ENCODE data around the gene HOXA9.

The HOXA9 gene

DNA sequence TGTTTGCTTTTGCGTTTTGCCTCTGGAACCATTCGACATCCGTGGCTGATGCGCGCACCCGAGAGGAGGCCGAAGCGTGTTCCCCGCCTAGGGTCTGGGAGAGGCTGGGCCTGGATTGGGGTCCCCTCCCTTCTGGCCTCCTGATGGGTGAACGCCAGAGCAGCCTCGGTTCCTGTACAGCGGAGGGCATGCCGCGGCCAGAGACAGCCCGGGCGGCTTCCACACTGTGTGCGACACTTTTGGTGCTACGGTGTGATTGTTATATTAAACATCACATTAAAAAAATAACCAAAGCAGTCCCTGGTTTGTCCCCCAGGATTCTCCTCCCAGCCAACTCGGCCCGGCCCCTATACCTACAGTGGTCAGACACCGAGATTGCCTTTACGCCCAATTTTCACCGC lies 5.2 kb downstream of the HOXA9 start:
- H3K27ac ChIP-seq (ENCODE audit: low read length), result no peak overlapping the region
- peak overlapping the region; percentile 52 to 76 for H3K4me3 ChIP-seq (ENCODE audit: low read length in 2 of 2)
- H3K36me3 ChIP-seq (ENCODE audit: control insufficient read depth in 2 of 2, insufficient read depth in 2 of 2, low read length in 2 of 2), result no peaks in the 10 kb centered on the region
- H3K9me3 ChIP-seq (ENCODE audit: control insufficient read depth in 2 of 2, low read length in 2 of 2), result no peaks in the 10 kb centered on the region
- H3K9ac ChIP-seq (ENCODE audit: low read length in 2 of 2), result no peak overlapping the region
- peaks cover 79 to 96% of the 10 kb centered on the region in 2 donors for H3K27me3 ChIP-seq (ENCODE audit: control insufficient read depth in 1 of 2, insufficient read depth in 2 of 2, low read length in 2 of 2)
- peaks cover 40% of the 10 kb centered on the region for H3K4me1 ChIP-seq (ENCODE audit: control insufficient read depth, insufficient read depth, low read length)

DNA sequence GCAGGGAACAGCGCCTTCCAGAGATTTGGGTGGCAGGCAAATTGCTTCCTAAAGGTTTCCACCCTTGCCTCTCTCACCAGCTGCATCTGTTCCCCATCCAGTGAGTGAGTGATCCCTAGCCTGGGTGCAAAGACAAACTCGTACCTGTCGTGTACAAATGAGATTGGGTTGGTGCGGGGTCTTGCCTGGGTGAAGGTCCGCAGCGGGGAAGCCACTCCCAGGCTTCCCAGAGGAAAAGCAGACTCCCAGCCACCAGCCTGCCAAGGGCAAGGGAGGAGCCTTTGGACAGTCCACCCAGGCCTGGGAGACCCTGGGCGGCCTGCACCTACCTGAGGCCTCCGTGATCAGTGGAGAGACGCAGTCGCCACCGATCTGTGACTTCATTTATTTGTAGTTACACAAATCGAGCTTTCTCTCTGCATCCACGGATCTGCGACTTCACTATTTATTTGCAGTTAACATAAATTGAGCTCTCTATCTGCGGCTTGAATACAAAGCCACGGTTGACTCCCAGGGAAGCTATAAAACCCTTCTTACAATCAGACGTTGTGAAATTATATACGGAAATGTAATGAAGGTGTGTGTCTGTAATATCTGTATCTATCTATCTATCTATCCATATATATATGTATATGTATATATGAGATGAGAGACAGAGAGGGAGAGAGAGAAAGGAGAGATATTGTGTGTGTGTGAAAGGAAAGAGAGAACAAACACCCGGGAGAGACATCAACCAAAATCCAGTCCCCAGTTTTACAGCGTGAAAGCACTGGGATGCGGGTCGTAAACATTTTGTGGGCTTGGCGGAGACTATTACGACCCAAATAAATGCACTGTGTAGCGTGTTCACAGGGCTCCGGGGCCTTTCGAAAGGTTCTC lies 5.8 kb downstream of the HOXA9 start:
- Histone ChIP-seq H3K36me3 (ENCODE audit: control insufficient read depth in 2 of 2, insufficient read depth in 2 of 2, low read length in 2 of 2) (no peaks in the 10 kb centered on the region), H3K27ac (ENCODE audit: low read length) (no peak overlapping the region), H3K9ac (ENCODE audit: low read length in 2 of 2) (no peak overlapping the region), H3K9me3 (ENCODE audit: control insufficient read depth in 2 of 2, low read length in 2 of 2) (no peaks in the 10 kb centered on the region), H3K4me1 (ENCODE audit: control insufficient read depth, insufficient read depth, low read length) (peaks cover 44% of the 10 kb centered on the region), H3K4me3 (ENCODE audit: low read length in 2 of 2) (no peak overlapping the region), H3K27me3 (ENCODE audit: control insufficient read depth in 1 of 2, insufficient read depth in 2 of 2, low read length in 2 of 2) (peaks cover 79 to 96% of the 10 kb centered on the region in 2 donors)

DNA sequence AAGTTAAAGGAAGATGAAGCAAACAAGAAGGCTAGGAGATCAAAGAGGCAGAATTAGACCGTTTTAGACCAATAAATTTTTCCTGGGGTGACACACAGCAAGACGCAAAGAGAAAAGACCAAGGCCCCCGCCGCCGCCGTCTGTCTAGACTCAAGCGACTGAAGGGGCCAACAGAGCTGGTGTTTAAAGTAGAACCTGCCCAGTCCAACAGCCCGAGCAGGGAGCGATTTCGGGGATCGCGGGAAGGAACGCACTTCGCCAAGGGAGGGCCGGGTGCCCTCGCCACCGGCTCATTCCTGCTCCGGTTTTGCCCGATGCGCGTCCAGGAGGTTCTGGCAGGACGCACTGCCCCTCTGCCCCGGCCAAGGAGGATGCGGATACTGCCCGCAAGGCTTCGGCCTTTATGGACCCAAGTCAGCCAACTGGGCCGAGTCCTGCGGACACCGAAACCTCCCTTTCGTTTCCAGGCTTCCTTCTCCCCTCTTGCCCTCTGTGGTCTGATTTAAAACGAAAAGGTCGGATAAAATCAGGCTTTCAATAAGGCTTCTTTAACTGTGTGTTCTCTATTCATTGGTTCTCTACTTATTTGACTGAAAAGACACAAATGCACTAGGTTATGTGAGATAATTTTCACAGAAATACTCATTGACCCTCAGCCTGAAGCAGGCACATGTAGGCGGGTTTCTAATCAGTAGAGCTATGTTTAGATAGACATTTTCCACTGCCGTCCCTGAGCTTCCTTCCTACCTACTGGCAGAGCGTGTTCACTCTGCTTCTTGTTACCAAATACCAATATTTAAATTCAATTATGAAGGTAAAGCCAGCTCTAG lies 6.7 kb downstream of the HOXA9 start:
- Histone ChIP-seq H3K27ac (ENCODE audit: low read length) (no peak overlapping the region), H3K36me3 (ENCODE audit: control insufficient read depth in 2 of 2, insufficient read depth in 2 of 2, low read length in 2 of 2) (no peaks in the 10 kb centered on the region), H3K4me3 (ENCODE audit: low read length in 2 of 2) (no peak overlapping the region)

DNA sequence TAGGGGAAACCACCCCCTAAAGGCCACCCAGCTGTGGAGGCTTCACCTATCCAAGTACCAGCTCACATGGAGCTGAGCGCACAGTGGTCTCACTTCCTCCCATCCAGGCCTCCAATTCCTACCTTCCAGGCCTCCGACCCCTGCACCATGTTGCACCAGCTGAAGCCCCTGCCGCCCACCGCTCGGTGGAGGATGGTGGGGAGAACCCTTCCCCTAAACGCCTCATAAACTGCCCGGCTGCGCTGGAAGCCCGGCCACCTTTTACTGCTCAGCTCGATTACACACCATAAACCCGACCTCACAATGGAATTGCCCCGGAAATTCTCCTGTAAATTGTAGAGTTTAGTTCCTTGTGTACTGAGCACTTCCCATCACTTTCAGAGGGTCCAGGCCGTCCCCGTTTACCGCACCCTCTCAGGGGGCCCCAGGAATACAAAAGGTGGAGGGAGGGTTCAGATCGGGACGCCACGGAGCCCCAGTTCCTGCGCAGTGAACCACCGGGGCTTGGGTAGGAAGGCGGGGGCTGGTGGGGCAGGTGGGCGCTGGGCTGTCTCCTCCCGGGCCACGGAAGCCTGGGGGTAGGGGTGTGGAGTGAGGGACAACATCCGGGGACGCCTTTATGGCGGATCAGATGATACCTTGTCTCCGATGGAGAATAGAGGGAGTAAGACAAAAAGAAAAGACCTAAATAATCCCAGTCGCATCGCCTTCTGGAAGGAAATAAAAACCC lies 7.5 kb downstream of the HOXA9 start:
- Histone ChIP-seq H3K27ac (ENCODE audit: low read length) (no peak overlapping the region), H3K36me3 (ENCODE audit: control insufficient read depth in 2 of 2, insufficient read depth in 2 of 2, low read length in 2 of 2) (no peaks in the 10 kb centered on the region), H3K4me1 (ENCODE audit: control insufficient read depth, insufficient read depth, low read length) (peaks cover 42% of the 10 kb centered on the region), H3K4me3 (ENCODE audit: low read length in 2 of 2) (no peak overlapping the region), H3K9me3 (ENCODE audit: control insufficient read depth in 2 of 2, low read length in 2 of 2) (no peaks in the 10 kb centered on the region), H3K27me3 (ENCODE audit: control insufficient read depth in 1 of 2, insufficient read depth in 2 of 2, low read length in 2 of 2) (peaks cover 81 to 96% of the 10 kb centered on the region in 2 donors), H3K9ac (ENCODE audit: low read length in 2 of 2) (no peak overlapping the region)

More for the DNA sequence above, 6.7 kb downstream of the HOXA9 start:
- Histone ChIP-seq H3K27me3 (ENCODE audit: control insufficient read depth in 1 of 2, insufficient read depth in 2 of 2, low read length in 2 of 2) (peaks cover 79 to 96% of the 10 kb centered on the region in 2 donors), H3K9ac (ENCODE audit: low read length in 2 of 2) (no peak overlapping the region), H3K9me3 (ENCODE audit: control insufficient read depth in 2 of 2, low read length in 2 of 2) (no peaks in the 10 kb centered on the region), H3K4me1 (ENCODE audit: control insufficient read depth, insufficient read depth, low read length) (peaks cover 42% of the 10 kb centered on the region)

DNA sequence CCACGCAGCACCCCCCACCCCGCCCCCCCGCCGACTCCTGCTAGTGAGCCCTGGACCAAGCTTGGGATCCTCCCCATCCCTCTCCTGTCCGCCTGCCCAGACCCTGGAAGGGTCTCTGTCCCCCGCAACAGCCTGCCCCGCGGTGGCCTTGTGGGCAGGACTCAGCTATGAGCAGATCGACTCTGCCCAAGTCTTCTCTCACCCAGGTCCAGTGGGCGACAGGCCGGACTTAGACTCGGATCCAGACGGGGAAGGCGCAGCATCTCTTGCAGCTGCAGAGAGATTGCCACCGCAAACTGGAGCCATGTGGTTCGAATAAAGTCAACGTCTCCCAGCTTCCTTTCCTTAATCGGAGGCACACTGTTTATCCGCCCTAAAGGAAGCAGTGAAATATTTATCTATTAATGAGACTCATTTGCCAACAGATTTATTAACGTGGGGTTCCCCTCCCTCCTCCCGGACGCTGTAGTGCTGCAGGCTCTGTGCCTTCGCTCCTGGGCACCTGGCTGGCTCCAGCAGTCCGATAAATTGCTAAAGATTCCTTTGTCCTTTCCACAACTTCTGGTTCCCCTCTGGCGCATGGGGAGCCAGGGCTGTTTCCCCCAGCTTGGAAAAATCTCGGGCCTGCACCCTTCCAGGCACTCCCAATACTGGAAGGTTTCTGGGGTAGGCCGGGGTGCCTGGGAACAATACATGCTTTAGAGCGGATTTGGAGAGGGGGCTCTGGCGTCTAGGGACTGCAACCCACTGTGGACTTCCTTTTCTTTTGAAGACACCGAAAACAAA lies 8.2 kb downstream of the HOXA9 start:
- Histone ChIP-seq H3K27ac (ENCODE audit: low read length) (no peak overlapping the region), H3K9me3 (ENCODE audit: control insufficient read depth in 2 of 2, low read length in 2 of 2) (no peaks in the 10 kb centered on the region), H3K4me3 (ENCODE audit: low read length in 2 of 2) (no peak overlapping the region), H3K36me3 (ENCODE audit: control insufficient read depth in 2 of 2, insufficient read depth in 2 of 2, low read length in 2 of 2) (no peaks in the 10 kb centered on the region), H3K9ac (ENCODE audit: low read length in 2 of 2) (no peak overlapping the region), H3K27me3 (ENCODE audit: control insufficient read depth in 1 of 2, insufficient read depth in 2 of 2, low read length in 2 of 2) (peaks cover 86 to 96% of the 10 kb centered on the region in 2 donors), H3K4me1 (ENCODE audit: control insufficient read depth, insufficient read depth, low read length) (peaks cover 44% of the 10 kb centered on the region)

DNA sequence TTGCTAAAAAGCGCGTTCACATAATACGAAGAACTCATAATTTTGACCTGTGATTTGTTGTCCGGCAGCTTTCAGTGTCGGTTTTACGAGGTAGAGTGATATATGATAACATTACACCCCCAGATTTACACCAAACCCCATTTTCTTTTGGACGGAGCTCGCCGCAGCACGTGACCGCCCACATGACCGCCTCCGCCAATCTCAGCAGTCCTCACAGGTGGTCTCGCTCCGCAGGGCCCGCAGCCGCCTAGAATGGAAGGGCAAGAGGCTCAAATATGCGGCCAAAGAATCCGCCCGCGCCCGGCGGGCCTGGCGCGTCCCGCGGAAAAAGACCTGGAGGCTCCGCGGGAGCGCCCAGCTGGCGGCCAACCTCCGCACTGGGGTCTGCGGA lies 8.8 kb downstream of the HOXA9 start, which contains the start of gene HOXA7:
TSS of gene HOXA7 (minus strand) at position 168 of the 391 bp plus-strand sequence. CDS start at position 38, 130 bp downstream.
- H3K9ac ChIP-seq (ENCODE audit: low read length in 2 of 2), result no peak within 1 kb of the TSS
- H3K9me3 ChIP-seq (ENCODE audit: control insufficient read depth in 2 of 2, low read length in 2 of 2), result no peaks in the 10 kb centered on the region
- no peak within 1 kb of the TSS for H3K27ac ChIP-seq (ENCODE audit: low read length)
- H3K4me1 ChIP-seq (ENCODE audit: control insufficient read depth, insufficient read depth, low read length), result peaks cover 42% of the 10 kb centered on the region
- H3K4me3 ChIP-seq (ENCODE audit: low read length in 2 of 2), result peak within 1 kb of the TSS; percentile 8 to 47
- H3K36me3 ChIP-seq (ENCODE audit: control insufficient read depth in 2 of 2, insufficient read depth in 2 of 2, low read length in 2 of 2), result no peaks in the 10 kb centered on the region
- H3K27me3 ChIP-seq (ENCODE audit: control insufficient read depth in 1 of 2, insufficient read depth in 2 of 2, low read length in 2 of 2), result peaks cover 87 to 97% of the 10 kb centered on the region in 2 donors

DNA sequence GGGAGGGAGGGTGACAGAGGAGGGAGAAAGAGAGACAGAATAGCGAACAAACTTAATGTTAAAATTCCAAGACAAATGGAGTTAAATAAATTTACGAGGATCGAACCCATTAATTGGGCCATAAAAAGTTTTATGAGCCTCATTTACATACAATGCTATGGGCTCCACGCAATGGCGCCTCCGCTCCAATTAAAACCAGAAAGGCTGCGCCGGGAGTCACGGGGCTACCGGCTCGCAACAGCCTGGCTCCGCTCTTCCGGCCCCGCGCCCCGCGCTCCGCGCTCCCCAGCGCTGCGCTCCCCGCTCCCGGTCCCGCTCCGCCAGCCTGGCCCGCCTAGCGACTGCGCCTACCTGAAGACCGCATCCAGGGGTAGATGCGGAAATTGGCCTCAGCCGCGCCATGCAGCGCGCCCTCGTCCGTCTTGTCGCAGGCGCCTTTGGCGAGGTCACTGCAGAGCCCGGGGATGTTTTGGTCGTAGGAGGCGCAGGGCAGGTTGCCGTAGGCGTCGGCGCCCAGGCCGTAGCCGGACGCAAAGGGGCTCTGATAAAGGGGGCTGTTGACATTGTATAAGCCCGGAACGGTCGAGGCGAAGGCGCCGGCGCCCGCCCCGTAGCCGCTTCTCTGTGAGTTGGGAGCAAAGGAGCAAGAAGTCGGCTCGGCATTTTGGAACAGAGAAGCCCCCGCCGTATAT lies 9.4 kb downstream of the HOXA9 start:
- Histone ChIP-seq H3K4me1 (ENCODE audit: control insufficient read depth, insufficient read depth, low read length) (peaks cover 44% of the 10 kb centered on the region), H3K4me3 (ENCODE audit: low read length in 2 of 2) (peak overlapping the region; percentile 8 to 47), H3K36me3 (ENCODE audit: control insufficient read depth in 2 of 2, insufficient read depth in 2 of 2, low read length in 2 of 2) (no peaks in the 10 kb centered on the region), H3K9ac (ENCODE audit: low read length in 2 of 2) (no peak overlapping the region), H3K27me3 (ENCODE audit: control insufficient read depth in 1 of 2, insufficient read depth in 2 of 2, low read length in 2 of 2) (peaks cover 91 to 99% of the 10 kb centered on the region in 2 donors), H3K9me3 (ENCODE audit: control insufficient read depth in 2 of 2, low read length in 2 of 2) (no peaks in the 10 kb centered on the region), H3K27ac (ENCODE audit: low read length) (no peak overlapping the region)

DNA sequence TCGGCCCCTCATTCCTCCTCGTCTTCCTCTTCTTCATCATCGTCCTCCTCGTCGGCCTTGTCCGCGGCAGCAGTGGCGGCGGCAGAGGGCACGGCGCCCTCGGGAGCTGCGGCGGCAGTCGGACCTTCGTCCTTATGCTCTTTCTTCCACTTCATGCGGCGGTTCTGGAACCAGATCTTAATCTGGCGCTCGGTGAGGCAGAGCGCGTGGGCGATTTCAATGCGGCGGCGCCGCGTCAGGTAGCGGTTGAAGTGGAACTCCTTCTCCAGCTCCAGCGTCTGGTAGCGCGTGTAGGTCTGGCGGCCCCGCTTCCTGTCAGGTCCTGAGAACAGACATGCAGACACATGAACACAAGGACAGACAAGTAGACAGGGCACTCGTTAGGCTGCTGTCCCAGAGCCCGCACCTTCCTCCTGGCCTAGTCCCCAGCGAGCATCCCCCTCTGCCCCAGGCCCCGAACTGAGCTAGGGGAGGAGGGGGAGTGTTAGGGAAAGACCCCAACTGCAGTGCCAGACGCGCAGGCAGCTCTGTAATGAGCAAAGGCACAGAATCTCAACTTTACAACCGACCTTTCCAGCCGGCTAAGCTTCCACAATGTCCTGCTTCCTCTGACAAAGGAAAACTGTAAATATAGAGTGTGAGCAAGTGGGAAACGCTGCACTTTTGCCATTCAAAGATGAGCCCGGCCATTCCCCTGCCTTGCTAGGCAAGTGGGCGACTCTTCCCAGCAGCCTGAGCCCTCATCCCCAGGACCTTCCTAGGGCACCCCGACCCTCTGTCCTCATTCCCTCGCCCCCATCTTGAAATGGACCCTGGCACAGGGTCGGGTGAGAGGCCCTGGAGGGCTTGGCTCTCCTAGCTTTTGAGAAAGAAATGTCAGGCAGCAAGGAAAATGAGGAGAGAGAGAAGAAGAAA lies 10.2 kb downstream of the HOXA9 start:
- no peaks in the 10 kb centered on the region for H3K36me3 ChIP-seq (ENCODE audit: control insufficient read depth in 2 of 2, insufficient read depth in 2 of 2, low read length in 2 of 2)
- peak overlapping the region in 1 of 2 donors; percentile 29 for H3K4me3 ChIP-seq (ENCODE audit: low read length in 2 of 2)
- peaks cover 89 to 97% of the 10 kb centered on the region in 2 donors for H3K27me3 ChIP-seq (ENCODE audit: control insufficient read depth in 1 of 2, insufficient read depth in 2 of 2, low read length in 2 of 2)
- no peaks in the 10 kb centered on the region for H3K9me3 ChIP-seq (ENCODE audit: control insufficient read depth in 2 of 2, low read length in 2 of 2)
- H3K4me1 ChIP-seq (ENCODE audit: control insufficient read depth, insufficient read depth, low read length), result peaks cover 44% of the 10 kb centered on the region
- no peak overlapping the region for H3K9ac ChIP-seq (ENCODE audit: low read length in 2 of 2)
- no peak overlapping the region for H3K27ac ChIP-seq (ENCODE audit: low read length)

DNA sequence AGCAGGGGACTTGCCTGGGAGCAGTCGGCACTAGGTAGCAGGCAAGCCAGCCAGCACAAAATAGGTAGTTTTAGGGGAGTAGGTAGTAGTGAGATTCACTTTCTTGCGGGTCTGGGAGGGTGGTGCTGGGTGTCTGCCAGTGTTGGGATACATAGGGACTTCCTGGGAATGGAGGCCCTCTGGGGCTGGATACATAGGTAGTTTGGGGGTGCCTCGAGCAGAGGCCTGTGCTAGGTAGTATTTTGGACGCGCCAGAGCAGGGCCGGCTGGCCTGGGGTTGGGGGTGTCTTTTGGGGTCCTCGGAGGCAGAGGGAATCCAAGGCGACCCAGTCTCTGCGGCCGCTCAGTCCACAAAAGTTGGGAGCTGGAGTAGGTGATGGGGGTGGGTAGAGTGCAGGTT lies 11.0 kb downstream of the HOXA9 start:
- Histone ChIP-seq H3K27me3 (ENCODE audit: control insufficient read depth in 1 of 2, insufficient read depth in 2 of 2, low read length in 2 of 2) (peaks cover 84 to 89% of the 10 kb centered on the region in 2 donors), H3K9ac (ENCODE audit: low read length in 2 of 2) (no peak overlapping the region), H3K4me3 (ENCODE audit: low read length in 2 of 2) (no peak overlapping the region), H3K27ac (ENCODE audit: low read length) (no peak overlapping the region), H3K4me1 (ENCODE audit: control insufficient read depth, insufficient read depth, low read length) (peaks cover 44% of the 10 kb centered on the region), H3K36me3 (ENCODE audit: control insufficient read depth in 2 of 2, insufficient read depth in 2 of 2, low read length in 2 of 2) (no peaks in the 10 kb centered on the region), H3K9me3 (ENCODE audit: control insufficient read depth in 2 of 2, low read length in 2 of 2) (no peaks in the 10 kb centered on the region)

Measured in stomach smooth muscle (tissue), 2 donors.